Activated CD8-positive, alpha-beta memory T cell treated with anti-CD3 and anti-CD28 coated beads for 36 hours (primary cell): Measurements from ENCODE around the gene HLA-DOA. TPM values are rescaled to one million over a fixed set of nuclear protein-coding genes. Genes with fewer than 3 reads are reported as not detected.

Experiments
- CTCF ChIA-PET: fragments of 350-600 bp; sonication (Branson Sonifier 250); formaldehyde crosslinking; loops from one replicate; lab custom pipeline; 2021; ENCODE audit warnings: antibody characterized with exemption; lab: Charles Lee
- POLR2A ChIA-PET: fragments of 350-600 bp; sonication (Branson Sonifier 250); formaldehyde crosslinking; loops from one replicate; lab custom pipeline; 2021; ENCODE audit warnings: antibody characterized with exemption; lab: Charles Lee
- total RNA-seq, 2 experiments: library from RNA; stranded (reverse); gene quantifications; one replicate each; pipeline ENCODE4 v1.2.3, GENCODE V29; 2021

Gene HLA-DOA
- 1 to 10 TPM; 3.6 to 4.8 TPM for total RNA-seq

DNA sequence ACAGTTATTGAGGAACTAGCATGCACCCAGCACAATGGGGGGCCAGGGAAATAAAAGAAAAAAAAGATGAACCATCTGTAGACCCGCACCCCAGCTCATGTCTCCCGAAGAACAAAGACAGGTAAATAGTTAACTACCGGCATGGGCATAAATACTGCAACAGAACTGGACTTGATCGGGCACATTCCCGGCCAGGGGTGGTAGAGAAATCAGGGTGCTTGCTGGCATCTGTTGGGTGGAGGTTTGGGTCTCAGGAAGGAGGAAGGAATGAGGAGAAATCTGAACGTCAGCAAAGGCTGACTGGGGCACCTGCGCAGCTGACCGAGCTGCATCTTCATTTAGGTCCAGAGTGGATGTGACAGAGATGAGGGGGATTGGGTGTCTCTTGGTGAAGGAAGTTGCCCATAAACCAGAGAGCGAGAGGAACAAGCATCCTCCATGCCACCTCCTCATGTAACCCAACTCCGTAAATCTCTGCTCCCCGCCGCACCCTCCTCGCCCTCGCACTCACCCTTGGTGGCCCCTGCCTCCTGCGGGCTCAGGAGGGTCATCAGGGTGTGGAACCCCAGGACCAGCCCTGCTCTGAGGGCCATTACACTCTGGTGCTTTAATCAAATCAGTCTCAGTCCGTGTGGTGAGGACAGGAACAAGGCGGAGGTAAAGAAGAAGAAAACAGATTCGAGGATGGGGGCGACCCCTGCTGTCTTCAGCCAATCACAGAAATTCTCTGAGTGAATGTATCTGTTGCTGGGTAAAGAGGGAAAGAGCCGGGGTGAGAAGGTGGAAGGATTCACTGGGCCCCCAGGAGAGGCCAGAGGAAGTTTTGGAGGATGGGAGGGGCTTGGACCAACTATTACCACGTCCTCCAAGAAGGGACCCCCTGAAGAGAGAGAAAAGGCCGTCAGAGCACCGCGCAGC is at the start of gene HLA-DOA:
Gene HLA-DOA, minus strand, starts transcription at position 648 of the 918 bp plus-strand sequence.
- POLR2A ChIA-PET, result no interaction called here
- CTCF ChIA-PET, result interaction anchor here (1.7 kb wide), 1 partner anchor 239 kb away, joined by 6 read pairs; no protein-coding TSS in a partner anchor

DNA sequence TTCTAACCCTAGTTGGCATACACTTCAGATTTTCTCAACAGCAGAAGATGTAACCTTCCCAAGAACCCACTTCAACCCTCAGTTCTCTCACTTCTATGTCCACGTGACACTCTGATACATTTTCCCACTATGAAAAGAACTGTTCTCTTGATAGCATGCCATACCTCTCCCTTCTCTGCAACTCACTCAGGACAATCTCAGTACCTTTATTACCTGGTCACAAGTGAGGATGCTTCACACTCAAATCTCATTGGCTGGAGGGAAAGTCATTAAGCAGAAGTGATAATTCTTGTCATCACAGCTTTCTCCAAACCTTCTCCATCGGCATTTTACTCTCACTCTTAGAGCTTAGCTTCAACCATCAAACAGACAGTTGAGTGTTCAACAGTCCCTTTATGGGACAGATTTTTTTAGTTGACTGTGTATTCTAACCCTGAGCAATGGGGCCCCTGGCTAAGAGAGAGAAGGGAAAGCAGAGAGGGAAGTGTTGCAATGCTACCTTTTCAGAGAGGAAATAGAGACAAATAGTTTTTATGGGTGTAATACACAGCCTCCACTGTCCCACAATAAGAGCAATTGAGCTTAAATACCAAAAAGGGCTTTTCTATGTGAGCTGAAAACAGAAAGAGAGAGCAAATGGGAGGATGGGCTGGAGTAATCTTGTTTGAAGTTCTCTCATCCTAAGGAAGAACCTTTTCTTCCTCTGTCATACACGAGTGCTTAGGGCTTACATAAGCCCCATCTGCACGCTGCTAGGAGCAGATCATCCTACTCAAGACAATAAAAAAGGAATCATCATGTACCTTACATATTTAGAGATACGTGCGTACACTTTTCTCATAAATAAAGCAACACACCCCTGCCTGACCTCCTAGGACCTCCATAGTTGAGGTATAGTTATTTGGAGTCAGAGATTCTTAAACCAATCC is 48.1 kb upstream of the HLA-DOA start:
- CTCF ChIA-PET, result no interaction called here
- POLR2A ChIA-PET, result no interaction called here

GRCh38 chr6:33053230-33053629 is 43.8 kb upstream of the HLA-DOA start:
- POLR2A ChIA-PET, result no interaction called here
- CTCF ChIA-PET, result no interaction called here

DNA sequence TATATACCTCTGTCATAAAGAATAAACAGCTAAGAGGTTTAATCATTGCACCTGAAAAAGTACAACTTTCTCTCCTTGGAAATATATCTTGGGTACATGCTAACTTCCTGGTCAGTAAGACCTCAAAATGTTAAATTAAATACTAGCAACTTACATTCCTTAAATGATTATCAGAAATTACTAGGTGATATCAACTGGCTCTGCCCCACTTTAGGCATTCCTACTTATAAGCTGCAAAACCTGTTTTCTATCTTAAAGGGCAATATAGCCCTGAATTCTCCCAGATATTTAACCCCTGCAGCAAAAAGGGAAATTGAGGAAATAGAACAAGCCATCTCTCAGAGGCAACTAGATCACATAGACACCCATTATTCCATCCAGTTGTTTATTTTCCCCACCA is 43.2 kb upstream of the HLA-DOA start:
- CTCF ChIA-PET, result no interaction called here

GRCh38 chr6:33050014-33050810 is 40.8 kb upstream of the HLA-DOA start:
- ChIA-PET POLR2A (no interaction called here), CTCF (interaction anchor here (0.6 to 1.8 kb wide), 4 partner anchors 35 to 212 kb away, joined by 3 to 4 read pairs (median 3); partner anchors contain the start of gene TAP2)

More for the DNA sequence above, 43.2 kb upstream of the HLA-DOA start:
- POLR2A ChIA-PET, result no interaction called here

DNA sequence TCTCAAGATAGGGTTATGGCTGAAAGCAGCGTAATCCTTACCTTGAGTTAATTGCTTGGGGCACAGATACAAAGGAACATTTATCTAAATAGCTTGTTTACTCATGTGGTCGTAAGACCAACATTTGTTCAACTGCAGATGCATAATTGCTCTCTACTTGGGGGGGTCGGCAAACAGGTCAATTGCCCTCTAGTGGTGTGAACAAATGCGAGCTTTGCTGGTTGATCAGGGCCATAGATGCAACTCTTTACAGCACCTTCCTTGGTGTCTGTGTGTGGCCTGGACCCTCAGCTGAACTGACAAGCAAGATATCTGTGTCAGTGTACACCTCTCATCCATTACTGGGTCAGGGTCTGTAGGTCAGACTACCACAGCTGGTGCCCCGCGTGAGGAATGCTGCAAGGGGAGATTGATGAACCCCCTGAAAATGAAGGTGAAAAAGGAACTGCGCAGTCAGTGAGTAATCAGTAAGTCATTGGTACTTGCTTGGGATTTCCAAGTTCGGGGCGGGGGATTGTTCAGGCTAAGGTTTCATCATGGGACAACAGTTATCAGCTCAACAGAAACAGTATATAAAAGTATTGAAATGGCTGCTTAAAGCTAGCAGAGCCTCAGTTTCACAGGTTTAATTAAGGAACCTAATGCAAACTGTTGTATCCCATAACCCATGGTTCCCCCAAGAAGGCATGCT is 40.1 kb upstream of the HLA-DOA start:
- ChIA-PET POLR2A (no interaction called here), CTCF (interaction anchor here (0.6 to 1.8 kb wide), 4 partner anchors 34 to 211 kb away, joined by 3 to 4 read pairs (median 3); partner anchors contain the start of gene TAP2)

DNA sequence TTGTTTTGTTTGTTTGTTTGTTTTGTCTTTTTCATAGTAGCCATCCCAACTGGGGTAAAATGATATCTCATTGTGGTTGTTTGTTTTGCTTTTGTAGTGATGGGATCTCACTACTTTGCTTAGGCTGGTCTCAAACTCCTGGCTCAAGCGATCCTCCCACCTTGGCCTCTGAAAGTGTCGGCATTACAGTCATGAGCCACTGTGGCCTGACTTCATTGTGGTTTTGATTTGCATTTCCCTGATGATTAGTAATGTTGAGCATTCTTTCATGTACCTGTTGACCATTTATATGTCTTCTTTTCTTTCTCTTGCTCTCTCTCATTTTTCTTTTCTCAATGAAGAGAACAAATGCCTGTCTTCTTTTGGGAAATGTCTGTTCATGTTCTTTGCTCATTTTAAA is 30.8 kb upstream of the HLA-DOA start:
- ChIA-PET POLR2A (no interaction called here), CTCF (no interaction called here)

GRCh38 chr6:33036535-33036934 is 27.1 kb upstream of the HLA-DOA start:
- ChIA-PET POLR2A (no interaction called here), CTCF (no interaction called here)

- ChIA-PET POLR2A (no interaction called here), CTCF (no interaction called here)
Measured at GRCh38 chr6:33034554-33034953, 25.2 kb upstream of the HLA-DOA start.

DNA sequence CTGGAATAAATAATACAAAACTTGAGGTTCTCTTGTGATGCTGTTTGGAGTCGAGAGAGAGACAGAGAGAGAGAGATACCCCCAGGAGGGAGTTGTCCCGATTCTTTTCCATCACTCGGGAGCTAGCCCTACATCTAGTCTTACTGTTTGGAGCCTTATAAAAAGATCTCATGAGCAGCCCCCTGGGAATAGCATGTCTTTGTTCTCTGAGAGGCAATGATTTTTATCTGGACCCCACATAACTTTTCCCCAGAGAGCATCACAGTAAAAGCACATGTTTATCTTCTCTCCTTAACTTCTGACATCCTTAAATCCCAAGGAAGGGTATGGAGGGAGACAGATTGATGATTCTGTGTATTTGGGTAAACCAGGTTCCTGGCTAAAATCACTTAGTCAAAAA is 20.9 kb upstream of the HLA-DOA start:
- POLR2A ChIA-PET, result no interaction called here

DNA sequence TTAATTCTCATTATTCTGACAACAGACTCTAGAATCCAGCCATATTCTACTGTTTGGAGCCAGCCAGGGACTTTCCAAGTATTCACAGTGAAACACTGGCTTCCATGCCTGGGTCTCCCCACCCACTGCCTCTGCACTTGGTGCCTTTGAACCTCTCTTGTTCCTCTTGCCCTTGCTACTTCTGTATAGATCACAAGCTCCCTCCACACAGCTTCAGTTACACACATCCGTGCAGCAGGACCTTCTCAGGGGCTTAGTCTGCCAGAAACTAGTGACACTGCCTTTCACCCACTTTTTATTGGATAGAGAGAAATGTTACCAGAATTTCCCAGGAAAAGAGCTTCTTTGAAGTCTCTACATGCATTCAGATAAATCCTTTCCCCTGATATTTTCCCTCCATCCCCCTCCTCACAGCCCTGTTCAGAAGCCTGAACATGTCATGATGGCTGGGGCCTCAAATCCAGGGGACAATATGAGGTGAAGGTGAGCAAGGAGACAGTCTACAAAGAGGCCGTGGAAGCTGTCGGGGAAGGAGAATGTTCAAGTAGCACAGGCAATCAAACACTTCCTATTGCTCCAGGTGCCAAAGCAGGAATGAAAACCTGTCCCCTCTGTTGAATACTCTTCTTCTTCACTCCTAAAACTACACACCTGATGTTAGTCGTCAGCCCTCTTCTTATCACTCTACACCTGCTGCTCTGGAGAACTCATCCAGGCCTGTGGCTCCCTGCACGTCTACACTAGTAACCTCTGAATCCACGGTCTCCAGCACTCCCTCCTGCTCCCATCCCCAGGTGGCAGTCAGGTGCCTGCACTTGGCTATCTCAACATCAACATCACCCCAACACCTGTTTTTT is 20.2 kb upstream of the HLA-DOA start:
- POLR2A ChIA-PET, result interaction anchor here (0.6 to 0.8 kb wide), 2 partner anchors 43 to 46 kb away, joined by 3 read pairs; partner anchors contain the start of gene HLA-DPB1
- CTCF ChIA-PET, result no interaction called here

More for the DNA sequence above, 20.9 kb upstream of the HLA-DOA start:
- CTCF ChIA-PET, result no interaction called here

- POLR2A ChIA-PET, result interaction anchor here (0.6 to 0.8 kb wide), 2 partner anchors 44 to 47 kb away, joined by 3 read pairs; partner anchors contain the start of gene HLA-DPB1
Measured at GRCh38 chr6:33028220-33028849, 18.9 kb upstream of the HLA-DOA start.

DNA sequence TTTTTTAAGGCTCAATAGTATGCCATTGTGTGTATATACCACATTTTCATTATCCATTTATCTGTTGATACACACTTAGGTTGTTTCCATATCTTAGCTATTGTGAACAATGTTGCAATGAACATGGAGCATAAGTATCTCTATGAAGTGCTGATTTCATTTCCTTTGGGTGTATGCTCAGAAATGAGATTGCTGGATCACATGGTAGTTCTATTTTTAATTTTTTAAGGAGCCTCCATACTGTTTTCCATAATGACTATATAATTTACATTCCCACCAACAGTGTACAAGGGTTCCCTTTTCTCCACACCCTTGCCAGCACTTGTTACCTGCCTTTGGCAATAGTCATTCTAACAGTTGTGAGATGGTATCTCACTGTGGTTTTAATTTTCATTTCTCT is 15.1 kb upstream of the HLA-DOA start:
- CTCF ChIA-PET, result no interaction called here
- POLR2A ChIA-PET, result no interaction called here

More at GRCh38 chr6:33028220-33028849, 18.9 kb upstream of the HLA-DOA start:
- CTCF ChIA-PET, result no interaction called here

GRCh38 chr6:33023536-33023935 is 14.1 kb upstream of the HLA-DOA start:
- CTCF ChIA-PET, result no interaction called here

DNA sequence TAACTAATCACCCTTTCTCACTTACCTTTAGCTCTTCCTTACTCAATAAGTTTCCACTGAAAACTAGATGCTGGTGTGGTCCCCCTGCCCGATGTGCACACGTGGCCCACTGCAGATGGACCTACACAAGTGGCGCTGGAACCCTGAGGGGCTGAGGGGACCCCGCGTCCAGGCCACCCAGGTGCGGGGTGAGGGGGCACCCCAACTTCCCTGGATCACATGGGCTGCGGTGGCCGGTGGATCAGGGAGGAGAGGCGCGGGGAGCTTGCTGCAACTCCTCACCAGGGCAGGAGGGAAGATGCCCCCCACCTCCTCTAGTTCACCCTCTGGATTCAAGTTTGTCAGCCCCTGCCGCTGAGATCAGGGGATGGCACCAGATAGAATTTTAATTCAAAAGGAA is 12.5 kb upstream of the HLA-DOA start:
- POLR2A ChIA-PET, result no interaction called here
- CTCF ChIA-PET, result no interaction called here

More at GRCh38 chr6:33023536-33023935, 14.1 kb upstream of the HLA-DOA start:
- POLR2A ChIA-PET, result no interaction called here

GRCh38 chr6:33019372-33019771 is 10.0 kb upstream of the HLA-DOA start:
- ChIA-PET POLR2A (no interaction called here), CTCF (no interaction called here)

- POLR2A ChIA-PET, result no interaction called here
- CTCF ChIA-PET, result no interaction called here
Measured at GRCh38 chr6:33018904-33019303, 9.5 kb upstream of the HLA-DOA start.
